G401 (cell line): Measurements from ENCODE around the gene GPR82. TPM values are rescaled to one million over a fixed set of nuclear protein-coding genes. Genes with fewer than 3 reads are reported as not detected.
"Not testable (repeated sequence)": the region's sequence is repeated elsewhere in the genome, so short reads cannot be mapped to it uniquely, and the experiment has no call there.

Experiments used
- DNase-seq: peaks from one replicate; pipeline ENCODE4 v3.0.0-alpha.2; 2015; ENCODE audit warnings: low spot score
- in situ Hi-C: cut with HindIII; loops from 2 replicates; pipeline ENCODE4 v1.10.0; 2016; ENCODE audit warnings: low sequenced_read_pairs, mixed read lengths
- total RNA-seq: library from RNA; depleted of rRNA; stranded (reverse); fragments of >200 nt; shearing (Covaris generic); gene quantifications from 2 replicates; pipeline ENCODE4 v1.2.3, GENCODE V29; 2014

Gene GPR82
- total RNA-seq, 1 experiment from 2014 or later = not detected

DNA sequence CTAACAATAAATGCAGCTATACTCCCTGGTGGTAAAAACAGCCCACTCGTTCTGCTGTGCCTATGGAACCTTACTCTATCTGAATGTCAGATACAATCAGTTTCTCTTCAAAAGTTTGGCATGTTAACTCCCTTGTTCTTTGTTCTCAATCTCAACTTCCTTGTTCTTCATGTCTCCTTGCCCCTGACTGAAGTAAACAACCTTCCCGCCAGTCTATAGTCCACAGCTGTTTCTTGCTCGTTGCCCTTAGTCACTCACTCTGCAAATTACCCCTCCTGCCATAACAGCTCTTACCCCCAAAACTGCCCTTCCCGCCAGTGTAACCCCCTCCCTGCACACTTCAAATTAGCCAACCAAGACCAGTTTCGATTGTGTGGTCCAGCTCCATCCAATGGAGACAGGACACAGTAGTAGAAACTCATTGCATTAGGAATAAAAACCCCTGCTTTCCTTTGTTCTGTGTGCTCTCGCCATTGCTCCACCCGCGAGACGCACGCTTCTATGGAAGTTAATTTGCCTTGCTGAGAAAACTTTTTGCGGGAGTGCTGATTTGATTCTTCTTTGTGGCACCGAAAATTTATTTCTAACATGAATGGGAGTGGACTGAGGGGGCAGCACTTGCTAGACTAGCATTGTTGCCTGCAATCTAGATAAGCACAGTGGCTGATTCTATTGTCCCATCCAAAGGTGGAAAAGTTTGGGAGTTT, 7.1 kb upstream of the GPR82 start:
- no peak for DNase-seq
- in situ Hi-C loops = no loop called here

DNA sequence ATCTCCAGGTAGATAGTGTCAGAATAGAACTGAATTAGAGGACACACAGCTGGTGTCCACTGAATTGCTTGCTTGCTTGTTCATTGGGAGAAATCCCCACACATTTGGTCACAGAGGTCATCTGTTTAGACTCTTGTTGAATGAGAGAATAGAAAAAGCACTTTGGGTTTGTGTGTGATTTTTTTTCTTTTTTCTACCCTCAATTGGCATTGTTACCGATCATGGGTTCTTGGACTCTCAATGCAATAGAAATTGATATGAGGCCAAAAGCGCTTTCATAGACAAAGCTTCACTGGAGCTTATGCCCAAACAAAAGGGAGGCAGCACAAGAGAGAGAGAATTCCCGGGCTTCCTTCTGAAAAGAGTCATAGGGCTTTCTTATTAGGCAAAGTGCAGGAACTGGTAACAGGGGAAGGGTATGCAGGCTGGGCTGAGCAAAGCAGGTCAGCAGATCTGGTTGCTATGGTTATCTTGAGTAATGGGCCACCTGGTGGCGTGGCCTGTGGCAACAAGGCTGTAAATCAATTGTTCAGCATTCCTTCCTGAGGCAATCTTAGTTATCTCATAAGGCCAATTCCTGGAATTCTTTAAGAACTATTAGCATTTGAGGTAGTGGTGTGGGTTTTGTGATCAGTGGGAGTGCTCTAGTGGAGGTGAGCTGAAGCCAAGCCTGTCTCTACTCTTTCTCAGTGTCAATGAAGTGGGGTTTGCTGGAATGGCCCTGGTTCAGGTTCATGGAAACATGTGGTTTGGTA, 5.3 kb upstream of the GPR82 start:
- in situ Hi-C loops = no loop called here
- no peak for DNase-seq

DNA sequence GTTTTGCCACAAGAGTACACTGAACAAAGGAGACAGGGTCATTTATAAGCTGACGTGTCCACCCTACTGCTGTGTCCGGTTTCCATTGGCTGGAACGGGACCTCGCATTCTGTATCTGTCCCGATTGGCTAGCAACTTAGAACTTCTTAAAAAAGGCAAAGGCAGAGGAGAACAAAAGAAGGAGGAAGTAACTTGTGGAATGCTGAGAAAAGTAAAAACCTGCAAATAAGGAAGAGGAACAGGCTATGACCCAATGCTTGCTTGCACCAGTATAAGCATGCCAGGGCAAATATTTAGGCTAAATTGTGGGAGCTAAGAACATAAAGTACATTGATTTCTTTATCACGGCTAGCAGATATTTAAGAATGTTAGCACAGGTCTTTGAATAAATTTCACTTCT, 4.4 kb upstream of the GPR82 start:
- in situ Hi-C loops, DNase-seq: not testable (repeated sequence)

DNA sequence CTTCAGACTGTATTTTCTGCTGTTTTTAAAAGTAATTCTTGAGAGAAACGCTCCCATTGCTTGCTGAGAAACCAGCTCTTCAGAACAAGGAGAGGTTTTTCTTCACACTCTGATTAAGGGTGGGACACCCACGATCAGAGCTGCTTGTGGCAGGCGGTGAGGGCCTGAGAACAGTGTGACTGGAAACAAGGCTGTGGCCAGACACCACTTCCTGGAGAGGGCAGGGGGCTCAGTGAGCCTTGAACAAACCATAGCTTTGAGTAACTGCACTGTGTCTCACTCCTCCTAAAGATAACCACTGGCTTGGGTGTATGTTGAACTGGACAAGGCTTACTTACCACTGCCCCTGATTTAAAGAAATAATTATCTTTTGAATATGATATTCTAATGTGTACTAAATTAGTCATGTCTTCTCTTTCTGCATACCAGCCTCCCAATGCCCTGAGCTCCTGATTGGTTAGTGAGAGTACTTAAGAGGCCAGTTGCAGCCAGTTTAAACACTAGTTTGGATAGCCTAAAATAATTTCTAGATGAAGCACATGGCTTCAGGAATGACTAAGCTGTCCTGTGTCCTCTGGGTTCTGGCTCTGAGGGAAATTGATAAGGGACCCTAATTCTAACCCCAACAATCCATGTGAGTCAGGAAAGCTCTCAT, 3.7 kb upstream of the GPR82 start:
- no peak for DNase-seq
- in situ Hi-C loops = no loop called here

DNA sequence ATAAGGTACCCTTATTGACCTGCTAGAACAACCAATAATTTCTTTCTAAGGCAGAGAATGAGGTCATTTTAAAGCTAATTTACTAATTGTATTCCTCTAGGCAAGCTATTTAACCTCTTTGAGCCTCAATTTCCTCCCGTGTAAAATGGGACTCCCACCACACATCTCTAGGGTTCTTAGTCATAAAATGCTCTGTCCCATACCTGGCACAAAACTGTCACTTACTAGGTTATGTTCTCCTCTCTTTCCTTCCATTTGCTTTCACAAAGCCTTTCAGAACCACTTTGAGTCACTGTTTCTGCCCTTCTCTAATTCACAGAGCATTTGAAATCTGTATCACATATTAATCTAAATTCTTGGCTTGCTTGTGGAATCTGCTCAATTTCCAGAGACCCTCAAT, 2.4 kb upstream of the GPR82 start:
- in situ Hi-C loops = no loop called here
- DNase-seq = no peak

DNA sequence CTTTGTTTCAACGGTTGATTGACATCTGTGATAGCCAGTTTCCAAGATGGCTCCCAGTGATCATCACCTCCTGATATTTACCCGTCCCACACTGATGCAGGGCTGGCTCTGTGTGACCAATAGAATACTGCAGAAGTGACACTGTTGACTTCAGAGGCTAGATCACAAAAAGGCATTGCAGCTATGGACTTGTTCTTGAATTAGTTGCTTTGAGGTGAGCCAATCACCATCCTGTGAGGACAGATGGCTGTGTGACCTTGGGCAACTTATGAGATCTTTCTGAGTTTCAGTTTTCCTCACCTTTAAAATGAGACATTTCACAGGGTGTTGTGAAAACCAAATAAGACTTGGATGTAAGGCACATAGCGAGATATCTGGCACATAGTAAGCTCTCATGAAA, 1.8 kb upstream of the GPR82 start:
- in situ Hi-C loops = no loop called here
- no peak for DNase-seq

DNA sequence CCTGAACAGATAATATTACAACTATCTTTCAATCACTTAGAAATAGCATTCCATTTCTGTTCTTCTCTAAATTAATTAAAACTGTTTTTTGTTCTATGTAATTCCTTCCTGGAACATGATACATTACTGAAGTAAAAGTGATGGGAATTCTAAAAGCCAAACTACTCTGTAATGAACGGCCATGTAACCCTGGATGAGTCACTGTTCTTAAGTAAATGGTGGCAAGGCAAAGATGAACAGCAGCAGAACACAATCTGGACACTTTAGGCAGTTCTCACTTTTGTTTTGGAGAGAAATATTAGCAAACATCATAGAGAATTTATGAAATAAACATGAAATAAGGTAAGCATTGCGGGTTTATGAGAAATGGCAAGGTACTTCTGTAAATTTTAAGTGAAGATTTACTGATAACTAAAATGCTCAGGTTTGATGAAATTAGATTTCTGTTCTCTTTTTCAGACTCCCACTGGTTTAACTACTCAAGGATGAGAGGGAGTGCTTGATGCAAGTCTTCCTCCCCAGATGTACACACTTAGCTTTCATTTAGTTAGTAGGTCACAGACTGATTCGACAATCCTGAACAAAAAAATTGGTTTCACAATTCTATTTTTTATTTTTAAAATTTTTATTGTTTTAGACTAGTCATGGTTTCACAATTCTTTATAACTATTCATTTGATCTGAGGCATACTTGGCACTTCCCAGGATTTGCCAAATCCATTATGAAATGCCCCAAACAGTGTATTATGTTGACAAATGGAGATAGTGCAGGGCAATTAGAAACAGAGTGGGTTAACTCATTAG, 964 bp upstream of the GPR82 start:
- DNase-seq = no peak
- in situ Hi-C loops = no loop called here

DNA sequence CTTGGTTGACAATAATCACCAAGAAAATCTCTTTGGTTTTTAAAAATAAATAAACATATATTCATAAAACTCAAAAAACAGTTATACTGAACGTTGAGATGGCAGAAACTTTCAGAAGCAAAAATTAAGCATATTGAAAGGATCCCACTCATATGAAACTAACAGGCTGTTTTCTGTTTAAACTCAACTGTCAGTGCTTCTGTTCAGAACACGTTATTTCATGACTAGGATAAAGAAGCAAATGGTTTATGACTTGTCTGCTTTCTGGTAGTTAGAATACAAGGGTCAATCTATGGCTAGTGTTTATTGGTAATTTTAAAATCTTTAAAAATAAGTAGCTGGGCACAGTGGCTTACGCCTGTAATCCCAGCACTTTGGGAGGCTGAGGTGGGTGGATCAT, 4.1 kb downstream of the GPR82 start:
- in situ Hi-C loops = no loop called here

DNA sequence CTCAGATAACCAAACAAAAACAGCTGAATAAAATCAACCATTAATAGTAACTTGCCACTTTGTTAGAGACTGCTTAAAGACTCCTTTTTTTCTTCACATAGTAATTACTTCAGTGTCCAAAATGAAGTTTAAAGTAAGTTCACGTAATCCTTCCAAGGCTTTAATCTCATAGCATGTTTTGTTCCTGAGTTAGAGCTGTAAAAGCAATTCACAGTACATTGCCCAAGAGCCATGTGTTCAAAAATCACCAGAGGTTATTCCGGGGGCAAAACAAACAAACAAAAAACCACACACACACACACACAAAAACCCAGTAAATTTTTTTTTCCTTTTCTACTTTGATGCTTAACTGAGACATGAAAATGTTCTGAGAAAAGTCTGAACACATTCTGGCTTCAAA, 6.1 kb downstream of the GPR82 start:
- in situ Hi-C loops = no loop called here
- no peak for DNase-seq

More for the DNA sequence above, 4.1 kb downstream of the GPR82 start:
- DNase-seq = no peak

DNA sequence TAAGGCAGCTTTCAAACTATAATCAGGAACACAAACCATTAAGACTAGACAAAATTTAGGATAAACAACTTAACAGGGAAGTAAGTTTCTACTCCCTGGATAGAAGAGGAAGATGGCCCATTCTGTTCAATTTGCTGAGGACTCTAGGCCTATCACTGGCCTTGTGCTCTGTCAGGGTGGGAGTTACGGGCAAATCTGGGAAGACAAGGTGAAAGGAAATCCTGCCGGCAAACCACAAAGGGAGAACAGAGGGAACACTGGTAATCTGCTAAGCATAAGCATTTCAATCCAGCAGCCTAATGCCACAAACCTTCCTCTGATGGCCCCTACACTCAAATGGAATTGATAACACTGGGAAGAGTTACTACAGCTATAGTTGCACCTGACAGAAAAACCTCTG, 8.3 kb downstream of the GPR82 start:
- DNase-seq = no peak
- in situ Hi-C loops = no loop called here

DNA sequence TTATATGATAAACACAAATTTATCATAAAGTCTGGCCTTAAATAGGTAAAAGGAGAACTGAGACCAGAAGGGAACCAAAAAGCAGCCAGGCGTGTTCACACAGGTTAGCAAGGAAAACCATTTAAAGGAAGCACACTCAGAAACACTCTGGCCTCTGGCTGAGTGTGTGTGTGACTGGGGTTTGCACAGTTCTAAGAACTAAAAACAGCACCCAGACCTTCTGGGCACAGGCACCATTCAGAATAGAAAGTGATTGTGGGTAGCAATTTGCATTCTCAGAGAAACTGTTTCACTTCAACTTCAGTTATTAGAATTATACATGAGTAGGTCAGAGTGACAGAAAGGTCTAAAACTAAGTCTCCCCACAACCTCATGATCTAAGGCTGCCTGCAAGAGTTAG, 10.0 kb downstream of the GPR82 start:
- DNase-seq = no peak
- in situ Hi-C loops = no loop called here

DNA sequence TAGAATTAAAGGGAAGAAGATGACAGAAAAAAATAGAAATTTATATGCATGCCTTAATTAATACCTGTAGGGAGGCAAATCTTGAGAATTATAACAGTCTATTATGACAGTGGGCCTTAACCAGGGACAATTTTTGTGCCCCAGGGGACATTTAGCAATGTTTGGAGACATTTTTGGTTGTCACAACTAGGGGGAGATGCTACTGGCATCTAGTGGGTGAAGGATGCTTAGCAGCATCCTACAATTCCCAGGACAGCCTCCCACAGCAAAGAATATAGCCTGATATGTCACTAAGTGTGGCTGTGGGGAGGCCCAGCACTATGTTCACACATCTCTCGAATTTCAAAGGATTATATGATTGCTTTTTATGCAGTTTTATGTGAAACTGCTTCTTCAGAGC, 10.5 kb downstream of the GPR82 start:
- in situ Hi-C loops = no loop called here
- peak; percentile 5 for DNase-seq

DNA sequence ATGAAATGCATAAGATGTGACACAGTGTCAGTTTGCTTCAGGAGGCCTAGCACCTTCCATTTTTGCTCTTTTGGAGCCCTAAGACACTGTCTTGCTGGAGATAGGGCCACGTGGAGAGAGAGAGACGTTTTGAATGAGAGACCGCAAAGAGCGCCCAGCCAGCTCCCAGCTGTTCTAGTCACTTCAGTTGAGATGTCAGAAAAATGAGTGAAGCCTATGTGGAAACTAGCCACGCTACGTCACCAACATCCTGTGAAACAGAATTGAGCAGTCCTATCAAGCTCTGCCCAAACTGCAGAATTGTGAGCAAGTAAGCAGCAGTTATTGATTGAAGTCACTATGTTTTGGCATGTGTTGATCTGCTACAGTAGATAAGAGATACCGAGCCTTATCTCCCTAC, 13.1 kb downstream of the GPR82 start:
- in situ Hi-C loops = no loop called here
- DNase-seq = no peak

DNA sequence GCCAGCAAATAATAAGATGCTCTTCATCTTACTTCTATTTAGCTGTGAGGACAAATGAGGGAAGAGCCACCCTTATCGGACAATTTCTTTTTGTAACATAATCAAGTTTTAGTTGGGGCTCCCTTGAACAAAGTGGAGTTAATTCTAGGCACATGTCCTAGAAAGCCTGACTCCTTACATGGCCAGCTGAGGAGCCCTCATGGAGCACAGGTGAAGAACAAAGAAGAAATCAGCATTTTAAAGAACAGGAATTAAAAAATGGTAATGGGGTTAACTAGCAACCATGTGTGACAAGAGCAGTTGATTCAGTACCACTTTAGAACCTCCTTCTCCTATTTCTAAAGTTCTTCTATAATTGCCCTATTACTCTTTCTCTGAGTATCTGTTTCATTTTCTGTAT, 15.9 kb downstream of the GPR82 start:
- DNase-seq = no peak
- in situ Hi-C loops = no loop called here

DNA sequence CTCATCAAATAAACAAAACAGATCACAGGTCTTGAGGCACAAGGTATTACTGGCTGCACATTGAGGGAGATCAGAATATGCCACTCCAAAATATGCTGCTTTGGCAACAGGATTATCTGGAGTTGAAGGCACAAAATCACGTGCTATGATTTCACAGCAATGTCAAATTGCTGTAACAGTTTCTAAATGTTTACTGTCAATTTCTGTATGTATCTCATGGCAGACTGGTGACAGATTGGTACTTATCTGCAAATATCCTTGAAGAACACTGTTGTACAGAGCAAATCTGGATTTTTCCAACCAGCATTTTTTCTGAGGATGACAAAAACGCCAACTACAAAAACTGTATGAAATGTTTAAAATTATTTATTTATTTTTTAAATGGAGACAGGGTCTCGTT, 26.7 kb downstream of the GPR82 start:
- in situ Hi-C loops = no loop called here
- DNase-seq = no peak

DNA sequence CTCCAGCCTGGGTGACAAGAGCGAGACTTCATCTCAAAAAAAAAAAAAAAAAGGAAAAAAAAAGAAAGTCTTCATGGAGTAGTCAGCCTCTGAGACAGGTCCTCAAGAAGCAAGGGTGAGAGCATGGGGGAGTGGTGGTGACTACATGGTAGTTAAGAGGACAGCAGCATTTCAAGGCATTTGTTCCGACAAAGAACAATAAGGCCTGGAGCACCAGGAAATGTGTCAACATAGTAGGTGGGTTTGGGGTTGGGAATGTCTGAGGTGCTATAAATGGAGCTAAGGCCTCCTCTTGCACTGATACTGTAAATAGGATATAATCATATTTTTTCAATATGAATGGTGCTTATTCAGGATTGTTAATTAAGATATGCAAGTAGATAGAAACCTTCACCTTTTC, 34.4 kb downstream of the GPR82 start:
- in situ Hi-C loops = no loop called here
- no peak for DNase-seq

DNA sequence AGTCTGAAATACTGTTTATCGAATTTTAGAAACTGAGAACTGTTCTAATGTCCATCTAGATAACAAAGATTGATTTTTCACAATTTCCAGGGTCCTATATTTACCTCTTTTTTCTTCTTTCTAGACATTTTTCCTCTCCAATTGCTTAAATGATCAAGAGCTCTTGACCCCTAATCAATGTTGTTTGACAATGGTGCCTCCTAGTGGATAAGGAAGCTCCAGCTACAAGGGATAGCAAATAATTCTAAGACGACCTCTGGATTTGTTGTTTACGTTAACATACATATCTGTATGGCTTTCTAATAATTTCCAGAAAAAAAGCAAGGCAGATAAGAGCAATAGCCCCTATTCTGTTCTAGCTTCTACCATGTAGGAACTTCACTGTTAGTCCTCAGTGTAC, 35.8 kb downstream of the GPR82 start:
- in situ Hi-C loops = no loop called here
- DNase-seq = no peak

DNA sequence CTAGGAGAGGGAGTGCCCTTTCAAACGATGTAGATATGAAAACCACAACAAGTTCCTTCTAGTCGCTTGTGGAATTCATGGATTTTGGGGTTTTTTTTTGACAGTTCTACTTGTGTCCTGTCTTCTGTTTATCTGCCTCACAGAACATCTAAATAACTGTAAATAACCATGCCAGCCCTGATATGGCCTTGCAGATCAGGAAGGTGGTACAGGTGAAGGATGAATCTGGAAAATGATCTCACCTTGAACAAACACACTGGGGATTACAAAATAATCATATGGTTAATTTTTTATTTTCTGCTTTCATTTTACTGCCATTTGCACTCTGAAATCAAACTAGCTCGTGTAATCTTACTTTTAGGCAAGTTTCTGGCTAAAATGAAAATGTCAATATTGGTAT, 37.2 kb downstream of the GPR82 start:
- no peak for DNase-seq
- in situ Hi-C loops = no loop called here

DNA sequence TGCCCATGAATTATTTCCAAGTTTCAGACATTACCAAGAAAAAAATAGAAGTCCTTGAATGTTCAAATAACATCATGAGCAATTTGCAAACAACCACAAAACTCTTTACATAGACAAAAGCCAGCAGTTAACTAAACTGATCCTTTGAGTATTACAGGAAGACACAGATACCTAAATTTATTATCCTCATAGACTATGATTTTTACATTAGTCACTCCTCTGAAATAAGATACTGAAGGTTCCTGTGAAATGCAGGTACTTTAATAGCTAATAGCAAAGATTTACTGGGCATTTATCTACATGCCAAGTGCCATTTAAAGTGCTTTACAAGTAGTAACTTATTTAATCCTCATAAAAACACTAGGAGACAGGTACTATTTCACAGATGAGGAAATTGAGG, 37.7 kb downstream of the GPR82 start:
- DNase-seq = no peak
- in situ Hi-C loops = no loop called here
